SK-N-SH (cell line): ENCODE data around the gene SDK1. TPM values are rescaled to one million over a fixed set of nuclear protein-coding genes. Genes with fewer than 3 reads are reported as not detected.

ENCODE experiments used
- CTCF ChIA-PET: fragments of 300-600, 350-600 bp; formaldehyde crosslinking; extraction: SDS; loops from one replicate; lab custom pipeline; 2021; lab: Yijun Ruan, JAX
- POLR2A ChIA-PET: fragments of 350-600 bp; sonication (Branson Sonifier 250); formaldehyde crosslinking; extraction: SDS; loops from one replicate; lab custom pipeline; 2020; ENCODE audit warnings: antibody characterized with exemption, inconsistent platforms; lab: Yijun Ruan, JAX
- DNase-seq: peaks from one replicate; pipeline ENCODE4 v3.0.0; 2012
- H2AFZ ChIP-seq: fragments of 200-600 bp; sonication (generic); 2 replicates; pipeline ENCODE4 v1.8.1; 2016; ENCODE audit warnings: antibody characterized with exemption, mild to moderate bottlenecking, low read depth
- H3F3A ChIP-seq: fragments of 200-600 bp; sonication (generic); replicated peaks from 2 replicates; pipeline ENCODE3; 2016; ENCODE audit warnings: antibody characterized with exemption, mild to moderate bottlenecking; ENCODE audit not compliant: insufficient read depth
- H3K27ac ChIP-seq, 2 experiments: fragments of 200-500 bp in 1 of 2; fragments of 200-600 bp in 1 of 2; sonication (Bioruptor generic) in 1 of 2; sonication (generic), shearing (Covaris generic) in 1 of 2; 2 replicates each; pipeline versions ENCODE4 v1.5.1 to v1.6.1; 2014 to 2016; ENCODE audit warnings: low read depth in 2 of 2, inconsistent platforms in 1 of 2, low read length in 1 of 2, mild to moderate bottlenecking in 1 of 2, mixed read lengths in 1 of 2
- H3K27me3 ChIP-seq: fragments of 200-600 bp; sonication (generic), shearing (Covaris generic); 2 replicates; pipeline ENCODE4 v1.6.1; 2016; ENCODE audit warnings: mixed run types; ENCODE audit not compliant: insufficient read depth
- H3K36me3 ChIP-seq, 2 experiments: fragments of 200-500 bp in 1 of 2; fragments of 200-600 bp in 1 of 2; sonication (Bioruptor generic) in 1 of 2; sonication (generic) in 1 of 2; replicated peaks in 1 of 2; 2 replicates each; pipeline versions ENCODE3 to v1.5.1; 2014 to 2016; ENCODE audit warnings: low read length in 1 of 2, mild to moderate bottlenecking in 1 of 2; ENCODE audit not compliant: insufficient read depth in 2 of 2, control insufficient read depth in 1 of 2
- H3K4me1 ChIP-seq, 2 experiments: fragments of 200-500 bp in 1 of 2; fragments of 200-600 bp in 1 of 2; sonication (Bioruptor generic) in 1 of 2; sonication (generic), shearing (Covaris generic) in 1 of 2; 2 replicates each; pipeline versions ENCODE4 v1.5.1 to v1.6.1; 2014 to 2016; ENCODE audit warnings: low read depth in 1 of 2, low read length in 1 of 2, mixed run types in 1 of 2; ENCODE audit not compliant: insufficient read depth in 2 of 2, control insufficient read depth in 1 of 2
- H3K4me2 ChIP-seq: fragments of 200-600 bp; sonication (generic), shearing (Covaris generic); 2 replicates; pipeline ENCODE4 v1.6.1; 2017; ENCODE audit warnings: mixed run types
- H3K4me3 ChIP-seq, 2 experiments: fragments of 200-500 bp in 1 of 2; fragments of 200-600 bp in 1 of 2; sonication (Bioruptor generic) in 1 of 2; sonication (generic), shearing (Covaris generic) in 1 of 2; 2 replicates each; pipeline versions ENCODE4 v1.5.1 to v1.8.1; 2014 to 2016; ENCODE audit warnings: low read depth in 2 of 2, inconsistent platforms in 1 of 2, low read length in 1 of 2, mild to moderate bottlenecking in 1 of 2, mixed read lengths in 1 of 2, moderate library complexity in 1 of 2
- H3K79me2 ChIP-seq: fragments of 200-600 bp; sonication (generic); 2 replicates; pipeline ENCODE4 v1.8.1; 2017; ENCODE audit warnings: mild to moderate bottlenecking; ENCODE audit not compliant: insufficient read depth
- H3K9ac ChIP-seq: fragments of 200-600 bp; sonication (generic); 2 replicates; pipeline ENCODE4 v1.6.1; 2017; ENCODE audit warnings: mixed run types
- H3K9me2 ChIP-seq: fragments of 200-600 bp; sonication (generic); 2 replicates; pipeline ENCODE4 v1.6.1; 2017; ENCODE audit warnings: mixed run types
- H3K9me3 ChIP-seq: fragments of 200-600 bp; sonication (generic); 2 replicates; pipeline ENCODE4 v1.6.1; 2017; ENCODE audit warnings: mixed run types, mild to moderate bottlenecking, moderate library complexity
- H4K20me1 ChIP-seq: fragments of 200-600 bp; sonication (generic); 2 replicates; pipeline ENCODE4 v1.6.1; 2017; ENCODE audit warnings: mild to moderate bottlenecking, mixed run types; ENCODE audit not compliant: insufficient read depth
- CHD2 ChIP-seq: fragments of 150-350 bp; IDR thresholded peaks from 2 replicates; pipeline ENCODE4 v1.6.1; 2018; ENCODE audit warnings: low read length; ENCODE audit not compliant: partially characterized antibody
- FOSL2 ChIP-seq: IDR thresholded peaks from 2 replicates; pipeline ENCODE4 v1.4.0; 2012; ENCODE audit warnings: low read depth, mild to moderate bottlenecking, moderate library complexity, borderline replicate concordance
- JUND ChIP-seq: IDR thresholded peaks from 2 replicates; pipeline ENCODE4 v1.4.0; 2012
- MXI1 ChIP-seq: IDR thresholded peaks from 2 replicates; pipeline ENCODE4 v1.6.1; 2012; ENCODE audit warnings: mild to moderate bottlenecking, low read depth, low read length, improper control_type of control experiment
- SMC3 ChIP-seq: IDR thresholded peaks from 2 replicates; pipeline ENCODE4 v1.6.1; 2012; ENCODE audit warnings: low read depth, low read length, improper control_type of control experiment
- TEAD4 ChIP-seq: IDR thresholded peaks from 2 replicates; pipeline ENCODE4 v1.4.0; 2012; ENCODE audit warnings: mild to moderate bottlenecking, borderline replicate concordance; ENCODE audit not compliant: insufficient read depth
- USF2 ChIP-seq: fragments of 150-350 bp; IDR thresholded peaks from 2 replicates; pipeline ENCODE4 v1.6.1; 2017; ENCODE audit warnings: antibody characterized with exemption, low read length, low read depth, borderline replicate concordance
- YY1 ChIP-seq: IDR thresholded peaks from 2 replicates; pipeline ENCODE4 v1.4.0; 2012; ENCODE audit warnings: low read depth, mild to moderate bottlenecking
- WGBS: methylation state at CpG from one replicate; pipeline ENCODE4 v1.1.6; 2017; ENCODE audit warnings: low lambda C conversion rate; 5-methylcytosine and 5-hydroxymethylcytosine counted together
- polyA plus RNA-seq, 3 experiments: library from polyadenylated mRNA; depleted of rRNA; stranded (reverse); fragments of >200 nt; gene quantifications; 2 replicates each; pipeline ENCODE4 v1.2.3, GENCODE V29; 2012

The SDK1 gene
- polyA plus RNA-seq, 1 of the 3 experiments (the other 2 are of a cell fraction), result 1.2 TPM

- no peak overlapping the region for H3K4me3 ChIP-seq
- H4K20me1 ChIP-seq, result no peaks in the 10 kb centered on the region
- ChIA-PET CTCF (no interaction called here), POLR2A (no interaction called here)
- H3F3A ChIP-seq, result no peaks in the 10 kb centered on the region
- no peaks in the 10 kb centered on the region for H3K27me3 ChIP-seq
- no peak overlapping the region for H3K27ac ChIP-seq
- no peaks in the 10 kb centered on the region for H3K36me3 ChIP-seq
- H3K79me2 ChIP-seq, result no peaks in the 10 kb centered on the region
- H3K9ac ChIP-seq, result no peak overlapping the region
- no peaks in the 10 kb centered on the region for H3K9me2 ChIP-seq
- no peak overlapping the region for H2AFZ ChIP-seq
- TF ChIP-seq USF2 (no peak), JUND (no peak)
- peaks cover 0 to 3% of the 10 kb centered on the region in 2 experiments; a peak in 1 of 4 replicates for H3K4me1 ChIP-seq
- no peaks in the 10 kb centered on the region for H3K9me3 ChIP-seq
- H3K4me2 ChIP-seq, result no peak overlapping the region
- DNase-seq, result no peak
- WGBS, result 59% methylated on average over 6 of the region's 6 CpGs
These were observed 236.3 kb downstream of the SDK1 start for GRCh38 chr7:3537210-3537875.

DNA sequence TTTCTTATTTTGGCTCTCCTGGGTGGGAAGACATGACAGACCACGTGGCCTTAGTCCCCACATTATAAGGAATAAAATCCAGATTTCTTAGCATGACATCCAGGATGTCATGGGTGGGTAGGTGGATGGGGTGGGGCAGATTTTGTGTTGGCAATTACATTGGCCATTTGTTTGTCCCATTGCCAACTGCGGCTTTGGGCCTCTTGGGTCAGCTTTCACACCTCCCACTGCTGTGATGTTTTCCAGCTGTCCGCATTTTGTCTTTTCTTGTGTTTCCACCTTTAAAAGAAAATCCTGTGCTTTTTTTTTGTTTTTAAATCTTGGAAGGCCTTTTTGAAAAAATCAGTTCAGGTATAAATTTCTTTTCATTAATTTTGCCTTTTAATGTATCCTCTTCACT, 237.0 kb downstream of the SDK1 start:
- WGBS, result 66% methylated on average over 3 of the region's 3 CpGs
- POLR2A ChIA-PET, result no interaction called here
- CTCF ChIA-PET, result no interaction called here
- H3K4me1 ChIP-seq, result no peaks in the 10 kb centered on the region; a peak in 1 of 4 replicates
- H3K27me3 ChIP-seq, result no peaks in the 10 kb centered on the region
- no peak overlapping the region for H3K9ac ChIP-seq
- H2AFZ ChIP-seq, result no peak overlapping the region
- no peak overlapping the region for H3K4me2 ChIP-seq
- H3K9me3 ChIP-seq, result no peaks in the 10 kb centered on the region
- TF ChIP-seq CHD2 (no peak), JUND (no peak), USF2 (no peak)
- H3K27ac ChIP-seq, result no peak overlapping the region
- no peaks in the 10 kb centered on the region for H3K36me3 ChIP-seq
- no peak overlapping the region for H3K4me3 ChIP-seq
- no peaks in the 10 kb centered on the region for H4K20me1 ChIP-seq
- DNase-seq, result no peak
- H3K79me2 ChIP-seq, result no peaks in the 10 kb centered on the region
- no peaks in the 10 kb centered on the region for H3K9me2 ChIP-seq
- no peaks in the 10 kb centered on the region for H3F3A ChIP-seq

DNA sequence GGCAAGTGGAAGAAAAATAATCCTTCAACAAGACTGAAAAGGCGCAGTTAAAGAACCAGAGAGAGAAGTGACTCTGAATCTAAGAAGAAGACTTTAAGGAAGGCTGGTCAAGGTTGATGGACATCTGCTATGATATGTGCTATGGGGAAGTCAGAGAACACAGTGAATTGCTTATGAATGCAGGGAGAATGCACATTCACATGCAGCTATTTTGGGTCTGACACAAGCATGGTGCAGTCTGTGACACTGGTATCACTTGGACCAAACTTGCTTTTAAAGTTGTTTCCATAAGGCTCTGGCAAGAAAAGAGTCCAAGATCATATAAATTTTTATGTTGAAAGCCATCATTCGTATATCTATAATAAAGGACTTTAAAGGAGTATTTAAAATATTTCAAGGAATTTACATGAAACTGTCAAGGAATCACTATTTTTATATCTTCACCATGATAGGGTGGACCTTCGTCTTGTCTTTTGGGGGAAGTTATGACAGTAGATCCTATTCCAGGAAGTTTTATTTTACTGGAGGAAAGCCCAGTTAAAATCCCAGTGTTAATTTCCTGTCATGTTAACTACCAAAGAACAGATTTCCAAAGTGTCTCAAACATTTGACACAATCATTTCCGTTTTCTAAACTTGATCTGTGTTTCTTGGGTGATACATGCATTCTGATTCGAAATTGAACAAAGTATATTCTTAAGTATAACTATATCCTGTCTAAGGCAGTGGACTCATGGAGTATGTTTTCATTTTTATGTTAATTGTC, 239.6 kb downstream of the SDK1 start:
- H3F3A ChIP-seq, result no peaks in the 10 kb centered on the region
- H4K20me1 ChIP-seq, result no peaks in the 10 kb centered on the region
- H3K4me1 ChIP-seq, result no peaks in the 10 kb centered on the region; a peak in 1 of 4 replicates
- no peaks in the 10 kb centered on the region for H3K9me2 ChIP-seq
- H3K79me2 ChIP-seq, result no peaks in the 10 kb centered on the region
- H3K27ac ChIP-seq, result no peak overlapping the region
- DNase-seq, result no peak
- ChIA-PET CTCF (no interaction called here), POLR2A (no interaction called here)
- H3K4me3 ChIP-seq, result no peak overlapping the region
- H3K27me3 ChIP-seq, result no peaks in the 10 kb centered on the region
- H2AFZ ChIP-seq, result no peak overlapping the region
- H3K36me3 ChIP-seq, result no peaks in the 10 kb centered on the region
- no peak overlapping the region for H3K4me2 ChIP-seq
- TF ChIP-seq FOSL2 (no peak), MXI1 (no peak), YY1 (no peak), SMC3 (no peak), TEAD4 (no peak), CHD2 (no peak)
- H3K9me3 ChIP-seq, result no peaks in the 10 kb centered on the region
- H3K9ac ChIP-seq, result no peak overlapping the region
- 55% methylated on average over 5 of the region's 5 CpGs for WGBS
